HG02798 (cell line): ENCODE data around the gene AK9.

Source experiments
- ATAC-seq: cut with Tn5 transposase; IDR thresholded peaks from one replicate; pipeline ENCODE4 v1.9.1; 2021; ENCODE audit warnings: mild to moderate bottlenecking; ENCODE audit not compliant: unreplicated experiment, poor library complexity

Gene AK9

GRCh38 chr6:109515781-109516409 is 175.1 kb downstream of the AK9 start:
- ATAC-seq, result no peak

- no peak for ATAC-seq
These were observed 176.1 kb downstream of the AK9 start for GRCh38 chr6:109514946-109515345.

- no peak for ATAC-seq
These were observed 177.4 kb downstream of the AK9 start for GRCh38 chr6:109513571-109514071.

GRCh38 chr6:109512271-109512817 is 178.7 kb downstream of the AK9 start:
- ATAC-seq, result no peak

GRCh38 chr6:109511832-109512231 is 179.2 kb downstream of the AK9 start:
- ATAC-seq, result no peak

GRCh38 chr6:109510358-109510757 is 180.6 kb downstream of the AK9 start:
- ATAC-seq, result no peak

GRCh38 chr6:109508166-109508860 is 182.7 kb downstream of the AK9 start:
- no peak for ATAC-seq

- no peak for ATAC-seq
These were observed 183.4 kb downstream of the AK9 start for GRCh38 chr6:109507490-109508072.

GRCh38 chr6:109506841-109507240 is 184.2 kb downstream of the AK9 start:
- ATAC-seq, result no peak

GRCh38 chr6:109506314-109506713 is 184.7 kb downstream of the AK9 start:
- no peak for ATAC-seq

GRCh38 chr6:109503327-109504224 is 187.4 kb downstream of the AK9 start:
- ATAC-seq, result no peak

- ATAC-seq, result no peak
These were observed 192.1 kb downstream of the AK9 start for GRCh38 chr6:109498936-109499335.

GRCh38 chr6:109498052-109498451 is 192.9 kb downstream of the AK9 start:
- no peak for ATAC-seq

GRCh38 chr6:109496036-109496772 is 194.8 kb downstream of the AK9 start:
- no peak for ATAC-seq

- no peak for ATAC-seq
These were observed 197.1 kb downstream of the AK9 start for GRCh38 chr6:109493865-109494264.

GRCh38 chr6:109491207-109491938 is 199.6 kb downstream of the AK9 start:
- no peak for ATAC-seq

GRCh38 chr6:109490713-109491112 is 200.3 kb downstream of the AK9 start:
- no peak for ATAC-seq

GRCh38 chr6:109488001-109488400 is 203.0 kb downstream of the AK9 start:
- no peak for ATAC-seq

- no peak for ATAC-seq
These were observed 204.9 kb downstream of the AK9 start for GRCh38 chr6:109486068-109486467.
